ENCODE results near the gene GALNT2.

The GALNT2 gene

DNA sequence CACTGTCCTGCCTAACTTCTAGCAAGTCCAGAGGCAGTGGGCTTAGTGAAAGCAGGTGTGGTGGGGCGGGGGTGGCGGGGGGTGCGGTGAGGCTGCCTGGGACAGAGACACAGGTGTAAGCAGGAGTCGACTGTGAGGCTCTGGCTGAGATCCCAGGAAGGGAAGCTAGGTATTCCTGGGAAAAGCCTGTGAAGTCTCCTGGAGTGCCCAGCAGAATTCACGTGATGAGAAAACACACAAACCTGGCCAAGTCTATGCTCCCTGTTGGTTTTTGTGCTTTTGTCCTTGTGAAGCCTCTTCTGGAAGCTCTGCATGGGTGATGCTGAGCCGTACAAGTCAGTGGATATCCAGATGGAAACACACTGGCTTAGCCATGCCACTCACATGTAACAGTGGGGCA is 5.3 kb downstream of the GALNT2 start:
- TF ChIP-seq, protein P1, sequence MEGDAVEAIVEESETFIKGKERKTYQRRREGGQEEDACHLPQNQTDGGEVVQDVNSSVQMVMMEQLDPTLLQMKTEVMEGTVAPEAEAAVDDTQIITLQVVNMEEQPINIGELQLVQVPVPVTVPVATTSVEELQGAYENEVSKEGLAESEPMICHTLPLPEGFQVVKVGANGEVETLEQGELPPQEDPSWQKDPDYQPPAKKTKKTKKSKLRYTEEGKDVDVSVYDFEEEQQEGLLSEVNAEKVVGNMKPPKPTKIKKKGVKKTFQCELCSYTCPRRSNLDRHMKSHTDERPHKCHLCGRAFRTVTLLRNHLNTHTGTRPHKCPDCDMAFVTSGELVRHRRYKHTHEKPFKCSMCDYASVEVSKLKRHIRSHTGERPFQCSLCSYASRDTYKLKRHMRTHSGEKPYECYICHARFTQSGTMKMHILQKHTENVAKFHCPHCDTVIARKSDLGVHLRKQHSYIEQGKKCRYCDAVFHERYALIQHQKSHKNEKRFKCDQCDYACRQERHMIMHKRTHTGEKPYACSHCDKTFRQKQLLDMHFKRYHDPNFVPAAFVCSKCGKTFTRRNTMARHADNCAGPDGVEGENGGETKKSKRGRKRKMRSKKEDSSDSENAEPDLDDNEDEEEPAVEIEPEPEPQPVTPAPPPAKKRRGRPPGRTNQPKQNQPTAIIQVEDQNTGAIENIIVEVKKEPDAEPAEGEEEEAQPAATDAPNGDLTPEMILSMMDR (IDR thresholded peaks at IDR 0.05) = no peak
- no peaks in the 10 kb centered on the region for H3K9me3 ChIP-seq
- peaks cover 13% of the 10 kb centered on the region for H3K27me3 ChIP-seq
- no peak overlapping the region for H3K4me3 ChIP-seq (ENCODE audit: low read depth in 1 of 2, low read length in 1 of 2)
- H3K4me1 ChIP-seq (ENCODE audit: control insufficient read depth in 1 of 2, insufficient read depth in 1 of 2, low read depth in 1 of 2, low read length in 1 of 2) = peaks cover 12 to 21% of the 10 kb centered on the region in 2 experiments
- no peak overlapping the region for H3K27ac ChIP-seq
- no peaks in the 10 kb centered on the region for H3K36me3 ChIP-seq

DNA sequence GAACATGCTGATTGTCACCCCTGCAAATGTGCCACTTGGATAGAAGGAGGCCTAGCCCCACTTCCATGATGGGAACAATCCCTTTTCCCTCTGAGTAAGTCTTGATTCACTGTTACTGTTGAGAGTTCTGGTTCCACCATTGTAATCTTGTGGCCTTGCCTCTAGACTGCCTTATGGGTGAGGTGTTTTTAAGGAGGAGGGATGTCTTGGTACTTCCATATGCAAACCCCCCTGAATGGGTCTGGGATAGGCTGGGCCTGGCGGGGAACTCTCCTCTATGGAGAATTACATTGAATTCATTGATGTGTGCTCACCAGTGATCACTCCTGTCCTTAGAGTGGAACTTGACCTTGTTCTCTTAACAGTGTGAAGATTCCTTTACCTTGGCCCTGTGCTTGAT is 5.8 kb downstream of the GALNT2 start:
- Histone ChIP-seq H3K4me3 (ENCODE audit: low read depth in 1 of 2, low read length in 1 of 2) (no peak overlapping the region), H3K36me3 (no peaks in the 10 kb centered on the region), H3K9me3 (no peaks in the 10 kb centered on the region), H3K4me1 (ENCODE audit: control insufficient read depth in 1 of 2, insufficient read depth in 1 of 2, low read depth in 1 of 2, low read length in 1 of 2) (peaks cover 12 to 16% of the 10 kb centered on the region in 2 experiments), H3K27ac (no peak overlapping the region), H3K27me3 (peaks cover 10% of the 10 kb centered on the region)
- TF ChIP-seq, protein P1 (IDR thresholded peaks at IDR 0.05) = no peak

DNA sequence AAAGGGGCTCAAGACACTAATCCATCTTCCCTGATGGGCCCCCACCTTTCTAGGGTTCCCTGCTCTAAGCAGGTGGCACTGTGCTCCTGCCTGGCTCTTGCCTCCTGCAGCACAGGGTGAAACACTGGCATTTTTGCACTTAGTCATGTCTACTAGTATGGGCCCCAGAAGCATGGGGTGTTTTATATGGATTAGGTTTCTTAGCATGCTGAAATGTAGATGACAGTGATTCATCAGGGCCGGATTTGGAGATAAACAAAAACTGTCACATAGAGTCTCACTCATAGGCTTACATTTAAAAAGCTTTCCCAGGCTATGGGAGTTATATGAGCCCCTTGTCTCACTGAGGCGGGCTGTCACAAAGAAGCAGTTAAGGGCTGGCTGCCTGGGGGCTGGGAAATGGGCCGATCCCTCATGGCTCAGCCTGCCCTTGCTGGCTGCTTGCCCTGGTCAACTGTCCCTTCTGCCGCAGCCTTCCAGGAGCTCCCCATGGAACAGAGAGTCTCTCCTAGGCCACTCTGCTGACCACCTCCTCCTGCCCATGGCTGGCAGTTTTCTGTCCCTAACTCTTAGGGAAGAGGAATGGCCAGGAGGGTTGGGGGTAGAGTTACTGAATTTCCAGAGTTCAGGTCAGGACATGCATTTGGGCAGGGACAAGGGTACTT is 6.5 kb downstream of the GALNT2 start:
- Histone ChIP-seq H3K36me3 (no peaks in the 10 kb centered on the region), H3K27ac (no peak overlapping the region), H3K4me3 (ENCODE audit: low read depth in 1 of 2, low read length in 1 of 2) (no peak overlapping the region), H3K27me3 (peaks cover 4% of the 10 kb centered on the region), H3K9me3 (no peaks in the 10 kb centered on the region), H3K4me1 (ENCODE audit: control insufficient read depth in 1 of 2, insufficient read depth in 1 of 2, low read depth in 1 of 2, low read length in 1 of 2) (peaks cover 5 to 10% of the 10 kb centered on the region in 2 experiments)
- TF ChIP-seq, protein P1 (IDR thresholded peaks at IDR 0.05) = no peak

DNA sequence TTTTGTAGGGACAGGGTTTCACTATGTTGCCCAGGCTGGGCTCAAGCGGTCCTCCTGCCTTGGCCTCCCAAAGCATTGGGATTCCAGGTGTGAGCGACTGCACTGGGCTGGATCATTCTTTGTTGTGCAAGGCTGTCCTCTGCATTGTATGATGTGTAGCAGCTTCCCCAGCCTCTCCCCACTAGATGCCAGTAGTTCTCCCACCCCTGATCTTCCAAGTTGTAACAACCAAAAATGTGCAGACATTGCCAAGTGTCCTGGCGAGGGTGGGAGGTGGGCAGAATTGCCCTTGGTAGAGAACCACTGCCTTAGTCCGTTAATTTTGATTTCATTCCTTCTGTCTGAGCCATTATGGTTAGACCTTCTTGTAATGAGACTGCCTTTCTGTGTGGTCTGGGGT is 7.2 kb downstream of the GALNT2 start:
- H3K36me3 ChIP-seq = no peaks in the 10 kb centered on the region
- no peaks in the 10 kb centered on the region for H3K27me3 ChIP-seq
- no peaks in the 10 kb centered on the region for H3K9me3 ChIP-seq
- no peak overlapping the region for H3K27ac ChIP-seq
- TF ChIP-seq, protein P1 (IDR thresholded peaks at IDR 0.05) = no peak
- H3K4me1 ChIP-seq (ENCODE audit: control insufficient read depth in 1 of 2, insufficient read depth in 1 of 2, low read depth in 1 of 2, low read length in 1 of 2) = peaks cover 0 to 2% of the 10 kb centered on the region in 2 experiments
- H3K4me3 ChIP-seq (ENCODE audit: low read depth in 1 of 2, low read length in 1 of 2) = no peak overlapping the region

DNA sequence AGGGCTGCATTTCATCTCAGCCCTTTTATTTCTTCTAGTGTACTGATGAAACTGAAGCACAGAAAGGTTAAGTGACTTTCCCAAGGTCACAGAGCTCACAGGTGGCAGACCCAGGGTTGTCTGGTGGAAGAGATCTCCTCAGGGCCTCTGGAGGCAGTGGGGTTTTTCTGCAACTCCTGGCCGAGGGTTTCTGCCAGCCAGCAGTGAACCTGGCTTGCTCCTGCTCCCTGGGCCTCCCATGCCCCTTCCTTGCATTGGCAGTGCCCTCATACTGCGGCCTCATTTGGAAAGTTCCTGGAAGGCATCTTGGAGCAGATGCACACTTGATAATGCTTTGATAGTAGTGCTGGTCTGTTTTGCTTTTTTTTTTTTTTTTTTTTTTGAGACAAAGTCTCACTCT is 7.7 kb downstream of the GALNT2 start:
- Histone ChIP-seq H3K27ac (no peak overlapping the region), H3K36me3 (no peaks in the 10 kb centered on the region), H3K27me3 (no peaks in the 10 kb centered on the region), H3K4me1 (ENCODE audit: control insufficient read depth in 1 of 2, insufficient read depth in 1 of 2, low read depth in 1 of 2, low read length in 1 of 2) (no peaks in the 10 kb centered on the region), H3K4me3 (ENCODE audit: low read depth in 1 of 2, low read length in 1 of 2) (no peak overlapping the region), H3K9me3 (no peaks in the 10 kb centered on the region)
- TF ChIP-seq, protein P1 (IDR thresholded peaks at IDR 0.05) = no peak
